GM18517 (cell line): ENCODE data around the gene PSME1.
"Not testable (repeated sequence)": the region's sequence is repeated elsewhere in the genome, so short reads cannot be mapped to it uniquely, and the experiment has no call there.

Source experiments
- ATAC-seq: cut with Tn5 transposase; IDR thresholded peaks from one replicate; pipeline ENCODE4 v1.9.1; 2021; ENCODE audit warnings: mild to moderate bottlenecking, moderate library complexity; ENCODE audit not compliant: unreplicated experiment

The PSME1 gene

GRCh38 chr14:24103451-24103850, 32.5 kb upstream of the PSME1 start:
- ATAC-seq: no peak

- not testable (repeated sequence) for ATAC-seq
These were observed 30.3 kb upstream of the PSME1 start for GRCh38 chr14:24105609-24106239.

- ATAC-seq: no peak
These were observed 29.2 kb upstream of the PSME1 start for GRCh38 chr14:24106672-24107271.

- ATAC-seq: no peak
These were observed 27.6 kb upstream of the PSME1 start for GRCh38 chr14:24108336-24108874.

- ATAC-seq: no peak
These were observed 25.9 kb upstream of the PSME1 start for GRCh38 chr14:24110060-24110459.

GRCh38 chr14:24110523-24110922, 25.5 kb upstream of the PSME1 start:
- no peak for ATAC-seq

- ATAC-seq: no peak
These were observed 22.6 kb upstream of the PSME1 start for GRCh38 chr14:24113379-24113800.

- ATAC-seq: peak; percentile 31
These were observed 22.0 kb upstream of the PSME1 start for GRCh38 chr14:24113801-24114531.

GRCh38 chr14:24114532-24115421, 21.2 kb upstream of the PSME1 start, which contains the start of the genes DCAF11 and NRL:
Gene DCAF11 (plus strand): TSS chr14:24114777. CDS start chr14:24115595, 818 bp downstream.
Gene NRL (minus strand): TSS chr14:24114949. CDS start chr14:24082848, 32,101 bp downstream.
- peak; percentile 87 for ATAC-seq

GRCh38 chr14:24115422-24116127, 20.4 kb upstream of the PSME1 start:
- no peak for ATAC-seq

- ATAC-seq: no peak
These were observed 19.7 kb upstream of the PSME1 start for GRCh38 chr14:24116128-24116814.

GRCh38 chr14:24117179-24117578, 18.8 kb upstream of the PSME1 start:
- ATAC-seq: no peak

GRCh38 chr14:24119691-24120090, 16.3 kb upstream of the PSME1 start:
- no peak for ATAC-seq

- ATAC-seq: no peak
These were observed 14.8 kb upstream of the PSME1 start for GRCh38 chr14:24121210-24121609.

GRCh38 chr14:24122416-24122815, 13.6 kb upstream of the PSME1 start:
- no peak for ATAC-seq

GRCh38 chr14:24122898-24123297, 13.1 kb upstream of the PSME1 start:
- no peak for ATAC-seq

- no peak for ATAC-seq
These were observed 12.3 kb upstream of the PSME1 start for GRCh38 chr14:24123424-24124417.

- no peak for ATAC-seq
These were observed 9.1 kb upstream of the PSME1 start for GRCh38 chr14:24126939-24127338.
